KMS-11 (cell line): Measurements from ENCODE around the gene CDK4.

ENCODE experiments used
- H2AFZ ChIP-seq: fragments of 200-600 bp; sonication (generic); 2 replicates; pipeline ENCODE4 v1.6.1; 2016; ENCODE audit warnings: antibody characterized with exemption, mixed run types, low read depth
- H3K27ac ChIP-seq: fragments of 200-600 bp; sonication (generic); 2 replicates; pipeline ENCODE4 v1.6.1; 2016; ENCODE audit warnings: mild to moderate bottlenecking, mixed run types
- H3K27me3 ChIP-seq: fragments of 200-600 bp; sonication (generic); 2 replicates; pipeline ENCODE4 v1.6.1; 2017; ENCODE audit warnings: mild to moderate bottlenecking, low read depth, mixed run types, moderate library complexity; ENCODE audit not compliant: insufficient read depth
- H3K36me3 ChIP-seq: fragments of 200-600 bp; sonication (generic); 2 replicates; pipeline ENCODE4 v1.6.1; 2017; ENCODE audit warnings: mild to moderate bottlenecking, mixed run types; ENCODE audit not compliant: insufficient read depth
- H3K4me1 ChIP-seq: fragments of 200-600 bp; sonication (generic); 2 replicates; pipeline ENCODE4 v1.6.1; 2016; ENCODE audit warnings: mild to moderate bottlenecking, low read depth, mixed run types; ENCODE audit not compliant: poor library complexity, severe bottlenecking
- H3K4me2 ChIP-seq: fragments of 200-600 bp; sonication (generic); 2 replicates; pipeline ENCODE4 v1.7.0; 2016; ENCODE audit warnings: mild to moderate bottlenecking, mixed run types
- H3K4me3 ChIP-seq: fragments of 200-600 bp; sonication (generic); IDR thresholded peaks from 2 replicates; pipeline ENCODE4 v1.6.1; 2017; ENCODE audit warnings: low read depth, low read length, mixed read lengths; ENCODE audit not compliant: insufficient read depth
- H3K79me2 ChIP-seq: fragments of 200-600 bp; sonication (generic); 2 replicates; pipeline ENCODE4 v1.6.1; 2016; ENCODE audit warnings: low read depth, mixed run types; ENCODE audit not compliant: insufficient read depth
- H3K9ac ChIP-seq: fragments of 200-600 bp; sonication (generic); 2 replicates; pipeline ENCODE4 v1.6.1; 2016; ENCODE audit warnings: mild to moderate bottlenecking, mixed run types
- H4K20me1 ChIP-seq: fragments of 200-600 bp; sonication (generic); 2 replicates; pipeline ENCODE4 v1.6.1; 2016; ENCODE audit warnings: mild to moderate bottlenecking, mixed run types; ENCODE audit not compliant: insufficient read depth
- CTCF ChIP-seq: fragments of 200-600 bp; sonication (generic); conservative IDR thresholded peaks from 2 replicates; pipeline ENCODE4 v1.6.1; 2017; ENCODE audit warnings: low read depth, mild to moderate bottlenecking, antibody characterized with exemption, low read length, moderate library complexity, mixed read lengths

CDK4 gene

GRCh38 chr12:57780284-57780897 is 28.3 kb upstream of the CDK4 start:
- H3K27me3 ChIP-seq = no peaks in the 10 kb centered on the region
- H2AFZ ChIP-seq = no peak overlapping the region
- no peak overlapping the region for H3K4me3 ChIP-seq
- peaks cover 23% of the 10 kb centered on the region for H3K4me1 ChIP-seq
- no peak overlapping the region for H3K4me2 ChIP-seq
- no peak overlapping the region for H3K9ac ChIP-seq
- no peaks in the 10 kb centered on the region for H4K20me1 ChIP-seq
- no peak for TF ChIP-seq CTCF
- H3K79me2 ChIP-seq = peaks cover 25% of the 10 kb centered on the region
- 0 out of 2 replicates have a peak, but pooled peaks cover 1% of the 10 kb centered on the region for H3K36me3 ChIP-seq
- no peak overlapping the region for H3K27ac ChIP-seq

DNA sequence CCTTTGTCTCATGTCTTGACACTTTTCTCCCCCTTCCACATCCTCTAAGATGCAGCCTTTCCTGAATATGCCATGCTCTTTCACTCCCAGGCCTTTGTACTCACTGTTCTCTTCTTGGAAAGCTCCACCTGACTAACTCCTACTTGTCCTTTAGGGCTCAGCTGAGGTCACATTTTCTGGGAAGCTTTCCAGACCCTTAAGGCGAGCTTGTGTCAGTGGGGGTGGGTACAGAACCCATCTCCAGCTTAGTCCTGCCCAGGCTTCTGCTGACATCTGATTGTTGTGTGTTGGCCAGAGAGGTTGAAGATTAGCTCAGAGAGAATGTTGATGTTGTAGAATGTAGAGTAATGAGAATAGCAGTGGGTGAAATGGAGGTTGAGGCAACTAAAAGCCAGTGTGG is 27.6 kb upstream of the CDK4 start:
- H2AFZ ChIP-seq = no peak overlapping the region
- no peaks in the 10 kb centered on the region for H3K36me3 ChIP-seq
- H3K79me2 ChIP-seq = peaks cover 20% of the 10 kb centered on the region
- TF ChIP-seq CTCF = no peak
- no peaks in the 10 kb centered on the region for H3K27me3 ChIP-seq
- H3K9ac ChIP-seq = no peak overlapping the region
- peaks cover 23% of the 10 kb centered on the region for H3K4me1 ChIP-seq
- H3K27ac ChIP-seq = no peak overlapping the region
- H3K4me2 ChIP-seq = no peak overlapping the region
- no peak overlapping the region for H3K4me3 ChIP-seq
- no peaks in the 10 kb centered on the region for H4K20me1 ChIP-seq

DNA sequence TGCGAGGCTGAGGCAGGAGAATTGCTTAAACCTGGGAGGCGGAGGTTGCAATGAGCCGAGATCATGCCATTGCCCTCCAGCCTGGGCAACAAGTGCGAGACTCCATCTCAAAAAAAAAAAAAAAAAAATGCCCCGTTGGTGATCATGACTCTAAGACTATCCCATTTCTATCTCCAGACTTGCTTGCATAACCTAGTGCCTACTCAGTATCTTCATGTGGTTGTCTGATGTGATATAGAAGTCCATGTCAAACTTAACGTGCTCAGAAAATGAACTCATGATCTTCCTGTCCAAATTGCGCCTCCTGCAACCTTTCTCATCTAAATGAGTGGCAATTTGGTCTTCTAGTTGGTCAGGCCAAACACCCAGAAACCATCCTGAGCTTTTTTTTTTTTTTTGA is 25.8 kb upstream of the CDK4 start:
- no peaks in the 10 kb centered on the region for H3K27me3 ChIP-seq
- H4K20me1 ChIP-seq = no peaks in the 10 kb centered on the region
- H3K27ac ChIP-seq = no peak overlapping the region
- no peak overlapping the region for H3K4me2 ChIP-seq
- no peaks in the 10 kb centered on the region for H3K36me3 ChIP-seq
- peaks cover 20% of the 10 kb centered on the region for H3K4me1 ChIP-seq
- H2AFZ ChIP-seq = no peak overlapping the region
- H3K4me3 ChIP-seq = no peak overlapping the region
- no peak overlapping the region for H3K9ac ChIP-seq
- peaks cover 10% of the 10 kb centered on the region for H3K79me2 ChIP-seq
- no peak for TF ChIP-seq CTCF

DNA sequence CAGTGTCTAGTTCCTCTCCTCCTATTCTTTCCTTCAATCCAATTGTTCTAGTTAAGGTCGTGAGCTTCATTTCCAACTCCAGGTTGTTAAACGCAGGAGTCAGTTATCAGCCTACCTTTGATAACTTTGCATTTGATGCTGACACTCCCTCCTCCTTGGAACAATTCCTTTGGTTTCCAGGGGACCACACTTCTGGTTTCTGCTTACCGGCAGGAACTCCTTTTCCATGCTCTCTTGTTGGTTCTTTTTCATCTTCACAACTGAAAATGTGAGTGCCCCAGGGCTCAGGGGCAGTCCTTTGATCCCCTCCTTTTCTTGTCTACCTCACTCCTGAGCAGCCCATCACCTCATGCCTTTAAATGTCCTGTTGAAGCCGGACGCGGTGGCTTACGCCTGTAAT is 25.3 kb upstream of the CDK4 start:
- Histone ChIP-seq H3K36me3 (no peaks in the 10 kb centered on the region), H3K79me2 (0 out of 2 replicates have a peak, but pooled peaks cover 8% of the 10 kb centered on the region), H4K20me1 (no peaks in the 10 kb centered on the region), H3K27me3 (no peaks in the 10 kb centered on the region), H3K4me2 (no peak overlapping the region), H2AFZ (no peak overlapping the region), H3K4me1 (peaks cover 20% of the 10 kb centered on the region), H3K27ac (no peak overlapping the region), H3K9ac (no peak overlapping the region), H3K4me3 (no peak overlapping the region)
- TF ChIP-seq CTCF = no peak
